NCI-H1105 (cell line): Measurements from ENCODE around the gene TOP2B.

Experiments
- DNase-seq: peaks from one replicate; lab custom pipeline; 2025; lab: John Stamatoyannopoulos, UW

The TOP2B gene

GRCh38 chr3:25674670-25675069, 10.0 kb upstream of the TOP2B start:
- no peak for DNase-seq

- no peak for DNase-seq
These were observed 9.1 kb upstream of the TOP2B start for GRCh38 chr3:25673738-25674298.

GRCh38 chr3:25665315-25666280, 891 bp upstream of the TOP2B start:
- DNase-seq, result no peak

GRCh38 chr3:25663869-25664811, 567 bp downstream of the TOP2B start:
- peak; percentile 4 for DNase-seq

- DNase-seq, result peak; percentile 21
These were observed 1.3 kb downstream of the TOP2B start for GRCh38 chr3:25663347-25663868.

GRCh38 chr3:25662736-25663320, 1.9 kb downstream of the TOP2B start:
- DNase-seq, result no peak

- peak; percentile 20 for DNase-seq
These were observed 2.8 kb downstream of the TOP2B start for GRCh38 chr3:25661694-25662437.

GRCh38 chr3:25658836-25659235, 5.9 kb downstream of the TOP2B start:
- DNase-seq, result no peak

- DNase-seq, result no peak
These were observed 7.4 kb downstream of the TOP2B start for GRCh38 chr3:25657293-25657692.

- DNase-seq, result no peak
These were observed 9.0 kb downstream of the TOP2B start for GRCh38 chr3:25655659-25656058.

GRCh38 chr3:25654576-25654975, 10.1 kb downstream of the TOP2B start:
- no peak for DNase-seq

- DNase-seq, result no peak
These were observed 11.4 kb downstream of the TOP2B start for GRCh38 chr3:25653322-25653721.

GRCh38 chr3:25652921-25653320, 11.8 kb downstream of the TOP2B start:
- no peak for DNase-seq

- no peak for DNase-seq
These were observed 15.5 kb downstream of the TOP2B start for GRCh38 chr3:25648925-25649830.

GRCh38 chr3:25648107-25648535, 16.6 kb downstream of the TOP2B start:
- DNase-seq, result peak; percentile 54

- DNase-seq, result no peak
These were observed 29.7 kb downstream of the TOP2B start for GRCh38 chr3:25635038-25635437.

- no peak for DNase-seq
These were observed 30.8 kb downstream of the TOP2B start for GRCh38 chr3:25633919-25634318.

- DNase-seq, result no peak
These were observed 32.7 kb downstream of the TOP2B start for GRCh38 chr3:25631989-25632388.

GRCh38 chr3:25621087-25621486, 43.6 kb downstream of the TOP2B start:
- no peak for DNase-seq

GRCh38 chr3:25620493-25620892, 44.2 kb downstream of the TOP2B start:
- no peak for DNase-seq
